Astrocyte of the hippocampus (primary cell): ENCODE measurements around the gene PARD6B.
"Not testable (repeated sequence)": the region's sequence is repeated elsewhere in the genome, so short reads cannot be mapped to it uniquely, and the experiment has no call there.

Experiments
- DNase-seq: peaks from one replicate; pipeline ENCODE4 v3.0.0; 2011; ENCODE audit warnings: low read depth, low spot score

Gene PARD6B

GRCh38 chr20:50799176-50799889, 68.0 kb downstream of the PARD6B start:
- DNase-seq = no peak

- DNase-seq = no peak
Measured at GRCh38 chr20:50799890-50800550, 68.6 kb downstream of the PARD6B start.

GRCh38 chr20:50800986-50801746, 69.8 kb downstream of the PARD6B start:
- not testable (repeated sequence) for DNase-seq

- DNase-seq = no peak
Measured at GRCh38 chr20:50801747-50802125, 70.4 kb downstream of the PARD6B start.

GRCh38 chr20:50802289-50802688, 70.9 kb downstream of the PARD6B start:
- DNase-seq = no peak

GRCh38 chr20:50804437-50805348, 73.3 kb downstream of the PARD6B start:
- no peak for DNase-seq

- DNase-seq = no peak
Measured at GRCh38 chr20:50805349-50805684, 73.9 kb downstream of the PARD6B start.

GRCh38 chr20:50806126-50806768, 74.9 kb downstream of the PARD6B start:
- DNase-seq = no peak
